NCI-H1694 (cell line): ENCODE results near the gene RIN3.

Source experiments
- DNase-seq: peaks from one replicate; lab custom pipeline; 2025; lab: John Stamatoyannopoulos, UW

RIN3 gene

GRCh38 chr14:92646952-92647796, 133.6 kb downstream of the RIN3 start:
- no peak for DNase-seq

- no peak for DNase-seq
Observed at GRCh38 chr14:92647797-92648279, 134.3 kb downstream of the RIN3 start.

- DNase-seq = no peak
Observed at GRCh38 chr14:92649066-92649465, 135.5 kb downstream of the RIN3 start.

- DNase-seq = no peak
Observed at GRCh38 chr14:92649934-92650545, 136.5 kb downstream of the RIN3 start.

- DNase-seq = no peak
Observed at GRCh38 chr14:92650581-92651105, 137.1 kb downstream of the RIN3 start.

GRCh38 chr14:92651106-92651757, 137.7 kb downstream of the RIN3 start:
- no peak for DNase-seq

- no peak for DNase-seq
Observed at GRCh38 chr14:92651758-92652406, 138.3 kb downstream of the RIN3 start.

GRCh38 chr14:92652413-92653151, 139.0 kb downstream of the RIN3 start:
- DNase-seq = no peak

GRCh38 chr14:92653162-92653651, 139.6 kb downstream of the RIN3 start:
- DNase-seq = no peak

- DNase-seq = no peak
Observed at GRCh38 chr14:92654239-92654901, 140.8 kb downstream of the RIN3 start.

- no peak for DNase-seq
Observed at GRCh38 chr14:92655419-92656201, 142.0 kb downstream of the RIN3 start.

- DNase-seq = no peak
Observed at GRCh38 chr14:92656306-92657081, 142.9 kb downstream of the RIN3 start.

GRCh38 chr14:92657457-92658142, 144.0 kb downstream of the RIN3 start:
- DNase-seq = no peak

- DNase-seq = no peak
Observed at GRCh38 chr14:92658160-92658559, 144.6 kb downstream of the RIN3 start.

GRCh38 chr14:92658684-92659083, 145.1 kb downstream of the RIN3 start:
- DNase-seq = no peak

GRCh38 chr14:92659765-92660561, 146.4 kb downstream of the RIN3 start:
- DNase-seq = no peak

- no peak for DNase-seq
Observed at GRCh38 chr14:92660571-92660970, 147.0 kb downstream of the RIN3 start.

GRCh38 chr14:92663049-92663448, 149.5 kb downstream of the RIN3 start:
- DNase-seq = no peak
